ENCODE data around the gene MRNIP.

MRNIP gene

GRCh38 chr5:179858586-179859427, at the start of gene MRNIP:
Gene MRNIP (minus strand): TSS chr5:179858817. CDS start chr5:179858796, 21 bp downstream.
- DNase-seq (ENCODE audit: low spot score): peak; percentile 98
- peak; percentile 5 for TF ChIP-seq CTCF (IDR thresholded peaks at IDR 0.05; ENCODE audit: extremely low read depth, insufficient read depth, missing control alignments)
- in situ Hi-C loops (cut with MboI; ENCODE audit: low pct_unique_long_range_greater_than_20kb, low sequenced_read_pairs, unreplicated experiment): no loop called here

GRCh38 chr5:179907556-179908324, 49.1 kb upstream of the MRNIP start, which contains the start of gene TBC1D9B:
Gene TBC1D9B (minus strand): TSS chr5:179907897. CDS start chr5:179907821, 76 bp downstream.
- in situ Hi-C loops (cut with MboI; ENCODE audit: low pct_unique_long_range_greater_than_20kb, low sequenced_read_pairs, unreplicated experiment): loop anchor here (10.0 kb wide), 1 partner anchor 113 kb away; the partner anchor contains the start of gene LTC4S
- DNase-seq (ENCODE audit: low spot score): peak; percentile 90
- TF ChIP-seq CTCF (IDR thresholded peaks at IDR 0.05; ENCODE audit: extremely low read depth, insufficient read depth, missing control alignments): peak; percentile 62

GRCh38 chr5:179906795-179907555, 48.4 kb upstream of the MRNIP start:
- in situ Hi-C loops (cut with MboI; ENCODE audit: low pct_unique_long_range_greater_than_20kb, low sequenced_read_pairs, unreplicated experiment): loop anchor here (10.0 kb wide), 1 partner anchor 112 kb away; the partner anchor contains the start of gene LTC4S
- TF ChIP-seq CTCF (IDR thresholded peaks at IDR 0.05; ENCODE audit: extremely low read depth, insufficient read depth, missing control alignments): no peak
- DNase-seq (ENCODE audit: low spot score): no peak

GRCh38 chr5:179906294-179906794, 47.7 kb upstream of the MRNIP start:
- no peak for TF ChIP-seq CTCF (IDR thresholded peaks at IDR 0.05; ENCODE audit: extremely low read depth, insufficient read depth, missing control alignments)
- in situ Hi-C loops (cut with MboI; ENCODE audit: low pct_unique_long_range_greater_than_20kb, low sequenced_read_pairs, unreplicated experiment): loop anchor here (10.0 kb wide), 1 partner anchor 112 kb away; the partner anchor contains the start of gene LTC4S
- DNase-seq (ENCODE audit: low spot score): no peak

- in situ Hi-C loops (cut with MboI; ENCODE audit: low pct_unique_long_range_greater_than_20kb, low sequenced_read_pairs, unreplicated experiment): loop anchor here (10.0 kb wide), 1 partner anchor 110 kb away; the partner anchor contains the start of gene LTC4S
- no peak for DNase-seq (ENCODE audit: low spot score)
Measured at GRCh38 chr5:179905161-179905560, 46.5 kb upstream of the MRNIP start.

More at GRCh38 chr5:179905161-179905560, 46.5 kb upstream of the MRNIP start:
- TF ChIP-seq CTCF (IDR thresholded peaks at IDR 0.05; ENCODE audit: extremely low read depth, insufficient read depth, missing control alignments): no peak

All from GM13977 (cell line).